ACC112 (cell line): ENCODE results near the gene N4BP2.
"Not testable (repeated sequence)": the region's sequence is repeated elsewhere in the genome, so short reads cannot be mapped to it uniquely, and the experiment has no call there.

Source experiments
- H2AFZ ChIP-seq: fragments of 200-600 bp; sonication (generic); one replicate; pipeline ENCODE4 v1.6.0; 2017; ENCODE audit warnings: antibody characterized with exemption, low read length; ENCODE audit not compliant: unreplicated experiment
- H3K27ac ChIP-seq: fragments of 200-600 bp; sonication (generic); 2 replicates; pipeline ENCODE4 v1.5.1; 2014; ENCODE audit warnings: low read depth, mild to moderate bottlenecking, antibody characterized with exemption, low read length, moderate library complexity
- H3K27me3 ChIP-seq: fragments of 200-600 bp; sonication (generic); 2 replicates; pipeline ENCODE4 v1.6.1; 2014; ENCODE audit warnings: mild to moderate bottlenecking, antibody characterized with exemption, low read length, moderate library complexity, mixed read lengths; ENCODE audit not compliant: insufficient read depth
- H3K36me3 ChIP-seq: fragments of 200-600 bp; sonication (generic); 2 replicates; pipeline ENCODE4 v1.6.1; 2016; ENCODE audit warnings: mild to moderate bottlenecking, antibody characterized with exemption, low read length, moderate library complexity, mixed read lengths; ENCODE audit not compliant: insufficient read depth
- H3K4me1 ChIP-seq: fragments of 200-600 bp; sonication (generic); one replicate; pipeline ENCODE4 v1.6.1; 2016; ENCODE audit warnings: low read length, mixed read lengths; ENCODE audit not compliant: insufficient read depth, unreplicated experiment, control insufficient read depth
- H3K4me3 ChIP-seq: fragments of 200-600 bp; sonication (generic); 2 replicates; pipeline ENCODE4 v1.5.1; 2014; ENCODE audit warnings: mild to moderate bottlenecking, low read depth, low read length
- H3K79me2 ChIP-seq: fragments of 200-600 bp; sonication (generic); one replicate; pipeline ENCODE4 v1.6.0; 2016; ENCODE audit warnings: low read length; ENCODE audit not compliant: control insufficient read depth, unreplicated experiment, insufficient read depth

The N4BP2 gene

GRCh38 chr4:40087799-40088366 lies 31.2 kb downstream of the N4BP2 start:
- Histone ChIP-seq H3K27ac (no peak overlapping the region), H3K4me3 (no peak overlapping the region), H3K4me1 (no peaks in the 10 kb centered on the region), H3K27me3 (no peaks in the 10 kb centered on the region), H2AFZ (no peak overlapping the region), H3K36me3 (no peaks in the 10 kb centered on the region), H3K79me2 (no peaks in the 10 kb centered on the region)

GRCh38 chr4:40093400-40093799 lies 36.8 kb downstream of the N4BP2 start:
- H3K79me2 ChIP-seq, H2AFZ ChIP-seq, H3K4me3 ChIP-seq, H3K36me3 ChIP-seq, H3K27me3 ChIP-seq, H3K27ac ChIP-seq, H3K4me1 ChIP-seq: not testable (repeated sequence)

- no peak overlapping the region for H3K4me3 ChIP-seq
- H3K79me2 ChIP-seq, result no peaks in the 10 kb centered on the region
- no peak overlapping the region for H3K27ac ChIP-seq
- no peaks in the 10 kb centered on the region for H3K27me3 ChIP-seq
- no peaks in the 10 kb centered on the region for H3K36me3 ChIP-seq
- no peaks in the 10 kb centered on the region for H3K4me1 ChIP-seq
- H2AFZ ChIP-seq, result no peak overlapping the region
Observed at GRCh38 chr4:40099010-40099409, 42.4 kb downstream of the N4BP2 start.

GRCh38 chr4:40107150-40107549 lies 50.5 kb downstream of the N4BP2 start:
- H2AFZ ChIP-seq, H3K27ac ChIP-seq, H3K79me2 ChIP-seq, H3K27me3 ChIP-seq, H3K4me1 ChIP-seq, H3K36me3 ChIP-seq, H3K4me3 ChIP-seq: not testable (repeated sequence)

GRCh38 chr4:40112027-40112792 lies 55.6 kb downstream of the N4BP2 start:
- no peaks in the 10 kb centered on the region for H3K36me3 ChIP-seq
- H3K4me1 ChIP-seq, result no peaks in the 10 kb centered on the region
- no peaks in the 10 kb centered on the region for H3K79me2 ChIP-seq

GRCh38 chr4:40114206-40114605 lies 57.6 kb downstream of the N4BP2 start:
- H2AFZ ChIP-seq, result no peak overlapping the region
- H3K4me3 ChIP-seq, result no peak overlapping the region
- H3K4me1 ChIP-seq, result no peaks in the 10 kb centered on the region
- H3K27me3 ChIP-seq, result no peaks in the 10 kb centered on the region
- no peaks in the 10 kb centered on the region for H3K36me3 ChIP-seq
- H3K27ac ChIP-seq, result no peak overlapping the region
- no peaks in the 10 kb centered on the region for H3K79me2 ChIP-seq

More at GRCh38 chr4:40112027-40112792, 55.6 kb downstream of the N4BP2 start:
- H3K27me3 ChIP-seq, result no peaks in the 10 kb centered on the region
- H2AFZ ChIP-seq, result no peak overlapping the region
- H3K4me3 ChIP-seq, result no peak overlapping the region
- H3K27ac ChIP-seq, result no peak overlapping the region

- no peak overlapping the region for H2AFZ ChIP-seq
- no peaks in the 10 kb centered on the region for H3K79me2 ChIP-seq
- H3K4me1 ChIP-seq, result peaks cover 18% of the 10 kb centered on the region
- no peak overlapping the region for H3K27ac ChIP-seq
- H3K36me3 ChIP-seq, result no peaks in the 10 kb centered on the region
- no peaks in the 10 kb centered on the region for H3K27me3 ChIP-seq
- H3K4me3 ChIP-seq, result no peak overlapping the region
Observed at GRCh38 chr4:40118861-40119260, 62.2 kb downstream of the N4BP2 start.

- Histone ChIP-seq H3K79me2 (no peaks in the 10 kb centered on the region), H3K4me3 (no peak overlapping the region), H3K4me1 (peaks cover 18% of the 10 kb centered on the region), H3K27me3 (no peaks in the 10 kb centered on the region), H3K27ac (no peak overlapping the region), H3K36me3 (no peaks in the 10 kb centered on the region), H2AFZ (no peak overlapping the region)
Observed at GRCh38 chr4:40119344-40119743, 62.7 kb downstream of the N4BP2 start.

- Histone ChIP-seq H3K4me3 (0 out of 2 replicates have a peak overlapping the region, but pooled peaks have one; percentile 10), H3K36me3 (no peaks in the 10 kb centered on the region), H3K4me1 (peaks cover 18% of the 10 kb centered on the region), H3K79me2 (no peaks in the 10 kb centered on the region), H3K27me3 (no peaks in the 10 kb centered on the region), H2AFZ (peak overlapping the region; percentile 62), H3K27ac (peak overlapping the region; percentile 72)
Observed at GRCh38 chr4:40121515-40121914, 64.9 kb downstream of the N4BP2 start.

GRCh38 chr4:40122941-40123340 lies 66.3 kb downstream of the N4BP2 start:
- Histone ChIP-seq H3K4me1 (peaks cover 18% of the 10 kb centered on the region), H3K27me3 (no peaks in the 10 kb centered on the region), H3K79me2 (no peaks in the 10 kb centered on the region), H3K27ac (no peak overlapping the region), H3K4me3 (no peak overlapping the region), H2AFZ (no peak overlapping the region), H3K36me3 (no peaks in the 10 kb centered on the region)

- Histone ChIP-seq H3K36me3 (no peaks in the 10 kb centered on the region), H3K27me3 (no peaks in the 10 kb centered on the region), H3K27ac (no peak overlapping the region), H3K4me3 (no peak overlapping the region), H2AFZ (no peak overlapping the region), H3K79me2 (no peaks in the 10 kb centered on the region), H3K4me1 (peaks cover 18% of the 10 kb centered on the region)
Observed at GRCh38 chr4:40124690-40125089, 68.0 kb downstream of the N4BP2 start.
